D721Med (cell line): ENCODE results near the gene RPS6KC1.
A peak's percentile ranks its signal among the peaks of the same experiment; 100 is the strongest.

Experiments
- DNase-seq: peaks from one replicate; pipeline ENCODE4 v3.0.0; 2011; ENCODE audit warnings: low spot score; ENCODE audit not compliant: insufficient read length
- FAIRE-seq: peaks from 2 replicates; lab custom pipeline; 2011; peaks lifted over from hg19 to GRCh38; lab: Jason Lieb, UNC
- CTCF ChIP-seq: IDR thresholded peaks from 2 replicates; pipeline ENCODE4 v1.5.1; 2012; ENCODE audit warnings: mild to moderate bottlenecking, control low read depth; ENCODE audit not compliant: insufficient read depth; ENCODE audit errors: missing control alignments

The RPS6KC1 gene

GRCh38 chr1:213269829-213270228 lies 218.8 kb downstream of the RPS6KC1 start:
- FAIRE-seq (no peak), DNase-seq (no peak)
- no peak for TF ChIP-seq CTCF

GRCh38 chr1:213273546-213273945 lies 222.5 kb downstream of the RPS6KC1 start:
- TF ChIP-seq CTCF = no peak
- FAIRE-seq (peak; percentile 16), DNase-seq (no peak)

- no peak for FAIRE-seq
- no peak for TF ChIP-seq CTCF
Observed at GRCh38 chr1:213274140-213274539, 223.1 kb downstream of the RPS6KC1 start.

GRCh38 chr1:213275293-213275692 lies 224.3 kb downstream of the RPS6KC1 start:
- no peak for DNase-seq
- no peak for TF ChIP-seq CTCF
- FAIRE-seq = peak; percentile 77

More at GRCh38 chr1:213274140-213274539, 223.1 kb downstream of the RPS6KC1 start:
- DNase-seq = no peak

- TF ChIP-seq CTCF = no peak
- FAIRE-seq = no peak
Observed at GRCh38 chr1:213276236-213276635, 225.2 kb downstream of the RPS6KC1 start.

GRCh38 chr1:213277036-213277435 lies 226.0 kb downstream of the RPS6KC1 start:
- FAIRE-seq (no peak), DNase-seq (no peak)
- no peak for TF ChIP-seq CTCF

More at GRCh38 chr1:213276236-213276635, 225.2 kb downstream of the RPS6KC1 start:
- DNase-seq = no peak

- DNase-seq (no peak), FAIRE-seq (no peak)
- TF ChIP-seq CTCF = no peak
Observed at GRCh38 chr1:213279410-213279809, 228.4 kb downstream of the RPS6KC1 start.
